ENCODE results near the gene FAM168A.
"Not testable (repeated sequence)": the region's sequence is repeated elsewhere in the genome, so short reads cannot be mapped to it uniquely, and the experiment has no call there.

The FAM168A gene

DNA sequence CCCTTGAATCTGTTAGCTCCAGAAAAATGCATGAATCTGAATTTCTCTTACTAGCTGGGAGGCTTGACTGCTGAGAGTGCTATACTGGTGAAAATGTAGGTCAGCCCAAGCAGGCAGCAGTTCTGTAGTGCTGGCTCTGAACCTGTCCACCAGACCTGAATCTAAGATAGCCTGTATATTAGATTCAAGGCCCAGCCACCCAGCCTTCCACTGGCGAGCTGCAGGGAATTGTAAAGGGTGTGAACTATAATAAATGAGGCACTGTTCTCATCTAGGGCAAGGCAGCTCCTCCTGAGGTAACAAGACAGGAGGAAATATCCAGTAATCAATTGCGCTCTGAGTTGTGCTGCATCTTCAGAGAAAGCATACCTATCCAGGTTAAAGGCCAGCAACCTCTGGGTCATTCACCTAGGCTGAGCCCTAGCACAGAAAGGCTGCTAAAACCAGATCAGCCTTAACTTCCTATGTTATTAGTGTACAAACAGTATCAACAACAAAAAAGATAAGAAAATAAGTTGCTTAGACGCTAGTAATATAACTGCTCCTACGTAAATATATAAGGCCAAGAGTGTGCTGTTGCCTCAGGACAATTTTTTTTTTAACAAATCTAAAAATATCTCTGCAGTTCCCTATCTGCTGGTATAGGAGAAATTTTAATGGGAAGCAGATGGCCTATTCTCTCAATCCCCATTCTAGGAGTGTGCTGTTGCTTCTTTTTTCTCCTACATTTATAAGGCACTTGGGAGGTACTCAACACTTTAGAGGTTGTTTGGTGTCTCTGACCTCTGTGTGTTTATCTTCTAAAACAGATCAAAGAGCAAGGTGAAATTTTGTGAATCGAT, 158.7 kb downstream of the FAM168A start:
- WGBS, 2 experiments, result 91 to 94% methylated on average over 4 to 5 of the region's 5 CpGs
- no peak overlapping the region for H3K27ac ChIP-seq (ENCODE audit: insufficient read depth, low read depth, low read length, poor library complexity, severe bottlenecking)

DNA sequence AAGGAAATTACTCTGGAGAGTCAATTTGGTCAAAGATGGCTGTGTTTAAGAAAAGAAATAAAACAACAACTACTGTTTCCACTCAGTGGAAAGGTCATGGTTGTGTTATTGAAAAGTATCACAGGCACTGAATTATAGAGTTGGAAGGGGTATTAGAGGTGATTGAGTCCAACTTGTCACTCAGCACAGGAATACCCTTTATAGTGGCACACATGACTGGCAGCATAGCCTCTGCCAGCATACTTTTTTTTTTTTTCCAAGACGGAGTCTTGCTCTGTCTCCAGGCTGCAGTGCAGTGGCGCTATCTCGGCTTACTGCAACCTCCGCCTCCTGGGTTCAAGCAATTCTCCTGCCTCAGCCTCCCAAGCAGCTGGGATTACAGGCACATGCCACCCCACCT, 161.1 kb downstream of the FAM168A start:
- H3K9me3 ChIP-seq (ENCODE audit: control insufficient read depth, low read length); H3K27me3 ChIP-seq (ENCODE audit: control insufficient read depth, insufficient read depth, low read length, poor library complexity, severe bottlenecking); H3K4me3 ChIP-seq (ENCODE audit: insufficient read depth, low read depth, low read length); H3K36me3 ChIP-seq (ENCODE audit: control insufficient read depth, insufficient read depth, low read length): not testable (repeated sequence)
- WGBS, 2 experiments, result 86 to 87% methylated on average over 4 of the region's 4 CpGs
- Histone ChIP-seq H3K27ac (ENCODE audit: insufficient read depth, low read depth, low read length, poor library complexity, severe bottlenecking) (peak overlapping the region; percentile 26), H3K4me1 (ENCODE audit: control insufficient read depth, insufficient read depth, low read length) (peaks cover 29% of the 10 kb centered on the region)

More for the DNA sequence above, 158.7 kb downstream of the FAM168A start:
- Histone ChIP-seq H3K4me1 (ENCODE audit: control insufficient read depth, insufficient read depth, low read length) (peaks cover 29% of the 10 kb centered on the region), H3K4me3 (ENCODE audit: insufficient read depth, low read depth, low read length) (no peak overlapping the region), H3K9me3 (ENCODE audit: control insufficient read depth, low read length) (no peaks in the 10 kb centered on the region), H3K36me3 (ENCODE audit: control insufficient read depth, insufficient read depth, low read length) (no peaks in the 10 kb centered on the region), H3K27me3 (ENCODE audit: control insufficient read depth, insufficient read depth, low read length, poor library complexity, severe bottlenecking) (no peaks in the 10 kb centered on the region)

DNA sequence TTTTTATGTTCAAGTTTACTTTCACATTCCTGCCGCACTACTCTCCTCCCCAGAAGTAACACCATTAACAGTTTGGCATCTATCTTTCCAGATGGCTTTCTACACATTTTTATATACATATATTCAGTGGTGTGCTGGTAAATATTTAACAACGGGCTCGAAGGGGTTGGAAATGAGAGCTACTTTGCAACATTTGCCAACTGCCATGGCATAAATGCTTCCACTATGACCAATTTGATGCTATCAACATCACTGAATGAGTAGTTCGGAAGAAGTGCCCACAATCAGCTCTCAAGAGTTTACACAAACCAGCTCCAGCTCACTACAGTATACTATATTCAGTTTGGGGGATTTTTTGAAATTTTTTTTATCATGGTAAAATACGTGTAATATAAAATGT, 166.5 kb downstream of the FAM168A start:
- Histone ChIP-seq H3K4me3 (ENCODE audit: insufficient read depth, low read depth, low read length) (no peak overlapping the region), H3K4me1 (ENCODE audit: control insufficient read depth, insufficient read depth, low read length) (peaks cover 15% of the 10 kb centered on the region), H3K27ac (ENCODE audit: insufficient read depth, low read depth, low read length, poor library complexity, severe bottlenecking) (no peak overlapping the region), H3K27me3 (ENCODE audit: control insufficient read depth, insufficient read depth, low read length, poor library complexity, severe bottlenecking) (no peaks in the 10 kb centered on the region), H3K9me3 (ENCODE audit: control insufficient read depth, low read length) (no peaks in the 10 kb centered on the region), H3K36me3 (ENCODE audit: control insufficient read depth, insufficient read depth, low read length) (no peaks in the 10 kb centered on the region)
- WGBS, 2 experiments, result 81 to 98% methylated on average over 3 to 5 of the region's 5 CpGs

DNA sequence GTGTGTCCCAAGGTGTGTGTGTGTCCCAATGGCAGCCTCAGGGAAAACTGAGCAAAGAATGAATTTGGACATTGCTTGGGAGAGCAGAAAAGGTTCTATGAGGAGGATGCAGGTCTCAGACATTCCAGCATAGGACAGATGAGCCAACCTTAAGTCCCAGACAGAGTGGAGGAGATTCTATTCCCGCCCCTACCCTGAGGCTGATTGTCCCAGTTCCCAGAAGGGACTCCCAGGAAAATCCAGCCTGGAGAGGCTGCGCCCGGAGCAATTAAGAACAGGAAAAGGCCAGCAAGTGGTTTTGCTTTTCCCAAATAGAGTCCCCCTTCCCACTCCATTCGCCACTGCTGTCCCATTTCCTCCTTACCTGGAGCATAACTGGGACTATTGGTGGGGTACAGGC, 167.6 kb downstream of the FAM168A start:
- Histone ChIP-seq H3K27ac (ENCODE audit: insufficient read depth, low read depth, low read length, poor library complexity, severe bottlenecking) (no peak overlapping the region), H3K27me3 (ENCODE audit: control insufficient read depth, insufficient read depth, low read length, poor library complexity, severe bottlenecking) (no peaks in the 10 kb centered on the region), H3K9me3 (ENCODE audit: control insufficient read depth, low read length) (no peaks in the 10 kb centered on the region), H3K4me3 (ENCODE audit: insufficient read depth, low read depth, low read length) (no peak overlapping the region), H3K4me1 (ENCODE audit: control insufficient read depth, insufficient read depth, low read length) (peaks cover 14% of the 10 kb centered on the region), H3K36me3 (ENCODE audit: control insufficient read depth, insufficient read depth, low read length) (no peaks in the 10 kb centered on the region)
- WGBS, 2 experiments, result 83 to 87% methylated on average over 3 to 4 of the region's 4 CpGs

DNA sequence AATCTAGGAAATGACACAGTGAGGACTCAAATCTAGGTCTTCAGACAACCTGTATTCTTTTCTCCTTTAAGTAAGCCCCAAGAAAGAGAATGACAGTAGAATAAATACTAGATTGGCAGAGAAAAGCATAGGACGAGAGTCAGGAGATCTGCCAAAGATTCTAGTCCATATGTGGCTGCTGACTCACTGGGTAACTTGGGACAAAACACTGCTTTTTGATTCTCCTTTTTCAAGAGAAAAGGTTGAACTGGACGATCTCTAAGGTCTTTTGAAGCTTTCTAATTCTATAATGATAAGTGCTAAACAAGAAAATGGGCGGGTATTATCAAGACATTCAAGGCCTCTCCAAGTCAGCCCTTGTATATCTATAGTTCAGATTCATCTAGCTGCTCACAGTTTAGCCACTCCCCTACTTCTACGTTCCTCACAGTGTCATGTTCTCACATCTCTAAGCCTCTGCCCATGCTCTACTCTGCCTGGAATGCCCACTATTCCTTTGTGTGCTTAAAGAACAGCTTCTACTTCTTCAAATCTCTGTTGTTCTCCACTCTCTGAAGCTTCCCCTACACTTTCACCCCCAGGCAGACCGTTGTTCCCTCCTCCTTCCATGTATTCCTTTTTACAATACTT, 168.7 kb downstream of the FAM168A start:
- Histone ChIP-seq H3K36me3 (ENCODE audit: control insufficient read depth, insufficient read depth, low read length) (no peaks in the 10 kb centered on the region), H3K27ac (ENCODE audit: insufficient read depth, low read depth, low read length, poor library complexity, severe bottlenecking) (no peak overlapping the region), H3K27me3 (ENCODE audit: control insufficient read depth, insufficient read depth, low read length, poor library complexity, severe bottlenecking) (no peaks in the 10 kb centered on the region), H3K9me3 (ENCODE audit: control insufficient read depth, low read length) (no peaks in the 10 kb centered on the region), H3K4me1 (ENCODE audit: control insufficient read depth, insufficient read depth, low read length) (peaks cover 6% of the 10 kb centered on the region), H3K4me3 (ENCODE audit: insufficient read depth, low read depth, low read length) (no peak overlapping the region)
- 88 to 89% methylated on average over 5 of the region's 5 CpGs for WGBS, 2 experiments

DNA sequence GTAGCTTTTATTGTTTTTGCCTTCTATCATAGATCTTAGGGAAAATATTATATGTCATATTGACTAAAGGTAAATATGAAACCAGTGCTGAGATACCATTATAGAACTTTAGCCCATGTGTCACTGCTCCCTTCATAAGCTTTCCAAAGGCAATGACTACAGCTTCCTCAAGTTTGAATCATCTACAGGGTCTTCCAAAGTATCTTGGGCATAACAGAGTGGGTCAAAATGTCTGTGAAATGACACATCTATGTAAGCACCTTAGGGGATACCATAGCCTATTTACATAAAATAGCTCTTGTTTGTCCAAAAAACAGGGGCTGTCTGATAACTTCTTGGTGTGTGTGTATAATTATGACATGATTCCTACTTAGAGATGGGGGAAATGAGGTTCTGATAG, 169.2 kb downstream of the FAM168A start:
- no peak overlapping the region for H3K4me3 ChIP-seq (ENCODE audit: insufficient read depth, low read depth, low read length)
- H3K36me3 ChIP-seq (ENCODE audit: control insufficient read depth, insufficient read depth, low read length), result no peaks in the 10 kb centered on the region
- H3K27ac ChIP-seq (ENCODE audit: insufficient read depth, low read depth, low read length, poor library complexity, severe bottlenecking), result no peak overlapping the region
- peaks cover 6% of the 10 kb centered on the region for H3K4me1 ChIP-seq (ENCODE audit: control insufficient read depth, insufficient read depth, low read length)
- H3K9me3 ChIP-seq (ENCODE audit: control insufficient read depth, low read length), result no peaks in the 10 kb centered on the region
- no peaks in the 10 kb centered on the region for H3K27me3 ChIP-seq (ENCODE audit: control insufficient read depth, insufficient read depth, low read length, poor library complexity, severe bottlenecking)

DNA sequence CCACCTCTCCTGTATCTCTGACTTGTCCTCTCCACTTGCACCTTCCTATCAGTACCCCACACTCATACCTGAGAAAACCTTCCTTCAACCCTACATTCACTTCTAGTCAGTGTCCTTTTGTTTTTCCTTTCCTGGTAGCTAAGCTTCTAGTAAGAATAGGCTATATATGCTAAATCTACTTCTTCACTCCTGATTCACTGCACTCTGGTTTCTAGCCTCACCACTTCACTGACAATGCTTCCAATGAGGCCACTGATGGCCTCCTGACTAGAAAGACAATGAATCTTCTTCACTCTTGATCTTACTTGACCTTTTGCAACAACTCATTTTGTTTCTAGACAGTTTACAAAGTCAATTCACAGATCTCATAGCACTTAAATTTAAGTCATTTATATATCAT, 169.7 kb downstream of the FAM168A start:
- peaks cover 6% of the 10 kb centered on the region for H3K4me1 ChIP-seq (ENCODE audit: control insufficient read depth, insufficient read depth, low read length)
- H3K27me3 ChIP-seq (ENCODE audit: control insufficient read depth, insufficient read depth, low read length, poor library complexity, severe bottlenecking), result no peaks in the 10 kb centered on the region
- no peaks in the 10 kb centered on the region for H3K36me3 ChIP-seq (ENCODE audit: control insufficient read depth, insufficient read depth, low read length)
- H3K9me3 ChIP-seq (ENCODE audit: control insufficient read depth, low read length), result no peaks in the 10 kb centered on the region
- H3K27ac ChIP-seq (ENCODE audit: insufficient read depth, low read depth, low read length, poor library complexity, severe bottlenecking), result no peak overlapping the region
- H3K4me3 ChIP-seq (ENCODE audit: insufficient read depth, low read depth, low read length), result no peak overlapping the region

DNA sequence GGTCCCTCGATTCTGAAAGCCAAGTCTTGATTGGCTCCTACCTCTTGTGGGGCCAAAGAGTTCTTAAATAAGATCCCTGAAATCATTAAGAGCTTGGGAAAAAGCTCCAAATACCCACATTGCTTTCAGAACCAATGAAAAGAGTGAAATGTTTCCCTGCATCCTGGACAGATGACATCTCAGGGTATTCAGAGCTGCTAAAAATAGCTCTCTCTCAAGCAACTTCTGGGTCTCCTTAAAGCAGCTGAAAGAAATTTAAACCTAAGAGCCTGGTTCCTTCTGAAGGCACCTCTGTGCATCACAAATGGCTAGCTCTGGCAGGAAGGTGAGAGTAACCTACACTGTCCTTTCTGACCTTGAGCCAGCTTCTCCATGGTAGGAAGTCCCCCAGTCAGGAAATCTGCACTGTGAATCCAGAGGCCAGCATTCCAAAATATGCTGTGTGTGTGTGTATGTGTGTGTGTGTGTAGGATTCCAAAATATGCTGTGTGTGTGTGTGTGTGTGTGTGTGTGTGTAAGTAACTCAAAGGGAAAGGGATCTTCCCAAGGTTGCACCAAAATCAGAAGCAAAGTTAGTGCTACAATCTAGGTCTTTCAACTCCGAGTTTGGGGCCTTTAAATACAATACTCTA, 171.6 kb downstream of the FAM168A start:
- Histone ChIP-seq H3K27me3 (ENCODE audit: control insufficient read depth, insufficient read depth, low read length, poor library complexity, severe bottlenecking) (no peaks in the 10 kb centered on the region), H3K36me3 (ENCODE audit: control insufficient read depth, insufficient read depth, low read length) (no peaks in the 10 kb centered on the region), H3K4me3 (ENCODE audit: insufficient read depth, low read depth, low read length) (no peak overlapping the region), H3K27ac (ENCODE audit: insufficient read depth, low read depth, low read length, poor library complexity, severe bottlenecking) (no peak overlapping the region), H3K4me1 (ENCODE audit: control insufficient read depth, insufficient read depth, low read length) (peaks cover 6% of the 10 kb centered on the region), H3K9me3 (ENCODE audit: control insufficient read depth, low read length) (no peaks in the 10 kb centered on the region)
- 82 to 95% methylated on average over 2 of the region's 2 CpGs for WGBS, 2 experiments

DNA sequence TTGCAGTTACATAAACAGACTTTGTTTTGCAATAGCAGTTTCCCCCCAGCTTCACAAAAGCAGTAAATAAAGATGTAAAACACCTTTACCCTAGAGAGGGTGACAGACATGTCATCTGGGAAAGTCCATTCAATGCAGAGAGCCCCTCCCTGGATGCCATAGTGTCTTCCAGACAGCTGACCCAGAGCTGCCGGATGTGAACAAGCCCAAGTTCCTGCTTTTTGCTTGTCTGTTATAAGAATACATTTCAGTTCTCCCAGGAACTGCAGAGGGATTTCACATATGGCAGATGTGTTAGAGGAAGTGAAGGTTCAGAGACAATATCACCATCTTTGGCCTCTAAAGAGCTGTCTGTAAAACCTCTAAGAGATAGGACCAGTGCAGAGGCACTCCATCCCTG, 172.8 kb downstream of the FAM168A start:
- Histone ChIP-seq H3K27ac (ENCODE audit: insufficient read depth, low read depth, low read length, poor library complexity, severe bottlenecking) (no peak overlapping the region), H3K36me3 (ENCODE audit: control insufficient read depth, insufficient read depth, low read length) (no peaks in the 10 kb centered on the region), H3K4me3 (ENCODE audit: insufficient read depth, low read depth, low read length) (no peak overlapping the region), H3K9me3 (ENCODE audit: control insufficient read depth, low read length) (no peaks in the 10 kb centered on the region), H3K27me3 (ENCODE audit: control insufficient read depth, insufficient read depth, low read length, poor library complexity, severe bottlenecking) (no peaks in the 10 kb centered on the region), H3K4me1 (ENCODE audit: control insufficient read depth, insufficient read depth, low read length) (peaks cover 6% of the 10 kb centered on the region)
- WGBS, 2 experiments, result 90 to 97% methylated on average over 1 of the region's 1 CpG

DNA sequence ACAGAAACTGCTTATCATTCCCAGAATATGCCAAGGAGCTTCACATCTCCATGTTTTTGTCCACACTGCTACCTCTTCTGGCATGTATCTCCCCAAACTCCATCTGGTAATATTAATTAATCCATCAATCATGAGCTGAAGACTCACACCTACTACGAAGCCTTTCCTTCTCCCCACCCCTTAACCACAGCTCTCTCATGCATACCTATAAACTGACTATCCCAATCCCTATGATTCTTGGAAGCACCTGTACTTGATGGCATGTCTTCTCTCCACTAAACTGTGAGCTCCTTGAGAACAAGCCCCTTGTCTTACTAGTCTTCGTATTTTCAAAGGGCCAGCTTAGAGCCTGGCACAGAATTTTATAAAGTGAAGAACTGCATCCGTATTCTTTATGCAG, 174.4 kb downstream of the FAM168A start:
- Histone ChIP-seq H3K27me3 (ENCODE audit: control insufficient read depth, insufficient read depth, low read length, poor library complexity, severe bottlenecking) (no peaks in the 10 kb centered on the region), H3K4me3 (ENCODE audit: insufficient read depth, low read depth, low read length) (no peak overlapping the region), H3K36me3 (ENCODE audit: control insufficient read depth, insufficient read depth, low read length) (no peaks in the 10 kb centered on the region), H3K4me1 (ENCODE audit: control insufficient read depth, insufficient read depth, low read length) (no peaks in the 10 kb centered on the region), H3K9me3 (ENCODE audit: control insufficient read depth, low read length) (no peaks in the 10 kb centered on the region), H3K27ac (ENCODE audit: insufficient read depth, low read depth, low read length, poor library complexity, severe bottlenecking) (no peak overlapping the region)
- WGBS, 2 experiments, result 95 to 97% methylated on average over 3 of the region's 3 CpGs
